ENCODE data around the gene WSB2. TPM values are rescaled to one million over a fixed set of nuclear protein-coding genes. Genes with fewer than 3 reads are reported as not detected.

Gene WSB2
- total and polyA plus RNA-seq, 9 donors, result 14.8 to 51.0 (median 31.9) TPM

GRCh38 chr12:118052324-118053070 lies 8.5 kb downstream of the WSB2 start:
- Histone ChIP-seq H3K36me3 (no peaks in the 10 kb centered on the region), H3K4me3 (no peak overlapping the region), H3K27me3 (no peaks in the 10 kb centered on the region), H3K27ac (peak overlapping the region in 1 of 2 donors; percentile 41), H3K4me1 (ENCODE audit: insufficient read depth) (peaks cover 21% of the 10 kb centered on the region), H3K9me3 (no peaks in the 10 kb centered on the region)
- intact Hi-C loops (cut with DNase I), result no loop called here
- DNase-seq, result peak; percentile 64 to 73 (median 67)
- 18 to 28% (median 22%) methylated on average over 14 of the region's 14 CpGs for WGBS, 3 donors
- TF ChIP-seq POLR2A (IDR thresholded peaks at IDR 0.05) (no peak), CTCF (IDR thresholded peaks at IDR 0.05) (no peak), EP300 (IDR thresholded peaks at IDR 0.05) (no peak)

GRCh38 chr12:118050972-118051910 lies 9.7 kb downstream of the WSB2 start:
- WGBS, 3 donors, result 86 to 89% (median 87%) methylated on average over 12 of the region's 12 CpGs

GRCh38 chr12:118046430-118046829 lies 14.5 kb downstream of the WSB2 start:
- Histone ChIP-seq H3K27ac (no peak overlapping the region), H3K27me3 (no peaks in the 10 kb centered on the region), H3K36me3 (no peaks in the 10 kb centered on the region), H3K9me3 (no peaks in the 10 kb centered on the region), H3K4me1 (ENCODE audit: insufficient read depth) (no peaks in the 10 kb centered on the region), H3K4me3 (no peak overlapping the region)
- no peak for DNase-seq
- WGBS, 3 donors, result 95 to 97% (median 96%) methylated on average over 4 of the region's 4 CpGs
- intact Hi-C loops (cut with DNase I), result no loop called here
- TF ChIP-seq CTCF (IDR thresholded peaks at IDR 0.05) (no peak), POLR2A (IDR thresholded peaks at IDR 0.05) (no peak), EP300 (IDR thresholded peaks at IDR 0.05) (no peak)

More at GRCh38 chr12:118050972-118051910, 9.7 kb downstream of the WSB2 start:
- Histone ChIP-seq H3K36me3 (no peaks in the 10 kb centered on the region), H3K27ac (peak overlapping the region in 1 of 2 donors; percentile 41), H3K4me1 (ENCODE audit: insufficient read depth) (peaks cover 17% of the 10 kb centered on the region), H3K27me3 (no peaks in the 10 kb centered on the region), H3K9me3 (no peaks in the 10 kb centered on the region), H3K4me3 (no peak overlapping the region)
- intact Hi-C loops (cut with DNase I), result no loop called here
- DNase-seq, result no peak
- TF ChIP-seq EP300 (IDR thresholded peaks at IDR 0.05) (no peak), CTCF (IDR thresholded peaks at IDR 0.05) (no peak), POLR2A (IDR thresholded peaks at IDR 0.05) (no peak)

DNA sequence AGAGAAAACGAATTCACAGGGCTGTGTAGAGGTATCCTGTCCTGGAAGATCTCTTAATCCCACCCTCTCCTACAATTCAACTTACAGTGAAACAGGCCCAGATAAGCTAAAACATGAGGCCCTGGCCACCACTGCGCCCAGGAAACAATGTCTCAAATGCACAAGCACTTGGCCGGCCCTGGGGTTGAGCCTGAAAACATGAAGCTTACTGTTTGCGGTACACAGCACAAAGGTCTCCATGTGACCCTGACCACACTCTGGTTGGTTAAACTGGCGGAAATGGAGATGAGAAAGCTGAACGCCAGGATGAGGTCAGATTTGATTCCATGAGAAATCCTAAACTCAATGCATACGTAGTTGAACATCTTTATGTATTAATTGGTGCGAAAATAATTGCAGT lies 16.4 kb downstream of the WSB2 start:
- no peaks in the 10 kb centered on the region for H3K4me1 ChIP-seq (ENCODE audit: insufficient read depth)
- TF ChIP-seq CTCF (IDR thresholded peaks at IDR 0.05) (no peak), POLR2A (IDR thresholded peaks at IDR 0.05) (no peak), EP300 (IDR thresholded peaks at IDR 0.05) (no peak)
- no peaks in the 10 kb centered on the region for H3K9me3 ChIP-seq
- intact Hi-C loops (cut with DNase I), result no loop called here
- no peak overlapping the region for H3K27ac ChIP-seq
- H3K36me3 ChIP-seq, result no peaks in the 10 kb centered on the region
- no peaks in the 10 kb centered on the region for H3K27me3 ChIP-seq
- H3K4me3 ChIP-seq, result no peak overlapping the region
- no peak for DNase-seq
- 92 to 95% (median 93%) methylated on average over 8 of the region's 8 CpGs for WGBS, 3 donors

All from ovary (tissue), 9 donors.